SK-N-SH treated with all-trans-retinoic acid at 6 μM for 48 hours (cell line): ENCODE results near the gene PCDH9.

Source experiments
- ATAC-seq: fragments of 200-7000 bp; cut with Tn5 transposase; 3 replicates; pipeline ENCODE4 v1.9.1; 2020; ENCODE audit warnings: mild to moderate bottlenecking, moderate library complexity
- ARNTL ChIP-seq: fragments of 450-650 bp; formaldehyde crosslinking; IDR thresholded peaks from 2 replicates; pipeline ENCODE4 v1.5.0; 2020; ENCODE audit warnings: low read depth, mild to moderate bottlenecking, moderate library complexity, borderline replicate concordance
- BACH2 ChIP-seq: fragments of 250-450 bp; sonication (Bioruptor Pico); IDR thresholded peaks from 2 replicates; pipeline ENCODE4 v1.9.0; 2021; ENCODE audit warnings: mild to moderate bottlenecking, borderline replicate concordance
- CREB5 ChIP-seq: fragments of 250-450 bp; sonication (Bioruptor Pico); IDR thresholded peaks from 2 replicates; pipeline ENCODE4 v1.5.1; 2020; ENCODE audit warnings: low read depth, mild to moderate bottlenecking, moderate library complexity
- CSDC2 ChIP-seq: fragments of 250-450 bp; sonication (Bioruptor Pico); IDR thresholded peaks from 2 replicates; pipeline ENCODE4 v1.5.0; 2020; ENCODE audit warnings: mild to moderate bottlenecking, moderate library complexity
- CSRNP3 ChIP-seq: fragments of 250-450 bp; sonication (Bioruptor Pico); IDR thresholded peaks from 2 replicates; pipeline ENCODE4 v1.5.1; 2021; ENCODE audit warnings: mild to moderate bottlenecking, moderate library complexity
- ESRRG ChIP-seq: fragments of 250-450 bp; sonication (Bioruptor Pico); IDR thresholded peaks from 2 replicates; pipeline ENCODE4 v1.6.1; 2021; ENCODE audit warnings: mild to moderate bottlenecking
- GLIS3 ChIP-seq: fragments of 250-450 bp; sonication (Bioruptor Pico); IDR thresholded peaks from 2 replicates; pipeline ENCODE4 v1.5.0; 2020; ENCODE audit warnings: mild to moderate bottlenecking, moderate library complexity
- ISL1 ChIP-seq: fragments of 250-450 bp; sonication (Bioruptor Pico); IDR thresholded peaks from 2 replicates; pipeline ENCODE4 v2.1.2; 2022; ENCODE audit warnings: mild to moderate bottlenecking, moderate library complexity
- OSR1 ChIP-seq: fragments of 250-450 bp; sonication (Bioruptor Pico); IDR thresholded peaks from 2 replicates; pipeline ENCODE4 v1.8.0; 2022; ENCODE audit warnings: moderate library complexity, mild to moderate bottlenecking, inconsistent platforms
- PATZ1 ChIP-seq: fragments of 250-450 bp; sonication (Bioruptor Pico); IDR thresholded peaks from 2 replicates; pipeline ENCODE4 v1.8.0; 2020; ENCODE audit warnings: mild to moderate bottlenecking, moderate library complexity, borderline replicate concordance
- PPARA ChIP-seq: fragments of 250-450 bp; sonication (Bioruptor Pico); IDR thresholded peaks from 2 replicates; pipeline ENCODE4 v1.5.0; 2020; ENCODE audit warnings: mild to moderate bottlenecking, borderline replicate concordance
- RARB ChIP-seq: fragments of 250-450 bp; sonication (Bioruptor Pico); IDR thresholded peaks from 2 replicates; pipeline ENCODE4 v1.8.0; 2021; ENCODE audit warnings: mild to moderate bottlenecking, moderate library complexity
- SNAI2 ChIP-seq: fragments of 250-450 bp; sonication (Bioruptor Pico); IDR thresholded peaks from 2 replicates; pipeline ENCODE4 v1.5.0; 2020; ENCODE audit warnings: mild to moderate bottlenecking, moderate library complexity
- TCF4 ChIP-seq: fragments of 250-450 bp; sonication (Bioruptor Pico); IDR thresholded peaks from 2 replicates; pipeline ENCODE4 v1.8.0; 2021; ENCODE audit warnings: mild to moderate bottlenecking, moderate library complexity, borderline replicate concordance
- TOX ChIP-seq: fragments of 250-450 bp; sonication (Bioruptor Pico); IDR thresholded peaks from 2 replicates; pipeline ENCODE4 v1.8.0; 2021; ENCODE audit warnings: mild to moderate bottlenecking, moderate library complexity, borderline replicate concordance
- TSHZ2 ChIP-seq: fragments of 250-450 bp; sonication (Bioruptor Pico); IDR thresholded peaks from 2 replicates; pipeline ENCODE4 v1.5.0; 2020; ENCODE audit warnings: mild to moderate bottlenecking, moderate library complexity
- ZC3H10 ChIP-seq: fragments of 250-450 bp; sonication (Bioruptor Pico); IDR thresholded peaks from 2 replicates; pipeline ENCODE4 v1.5.1; 2021; ENCODE audit warnings: mild to moderate bottlenecking, moderate library complexity
- ZFP3 ChIP-seq: fragments of 250-450 bp; sonication (Bioruptor Pico); IDR thresholded peaks from 2 replicates; pipeline ENCODE4 v1.5.0; 2020; ENCODE audit warnings: mild to moderate bottlenecking, moderate library complexity
- ZFP30 ChIP-seq: fragments of 450-650 bp; formaldehyde crosslinking; IDR thresholded peaks from 2 replicates; pipeline ENCODE4 v1.5.0; 2022; ENCODE audit warnings: mild to moderate bottlenecking, moderate library complexity
- ZNF565 ChIP-seq: fragments of 450-650 bp; formaldehyde crosslinking; conservative IDR thresholded peaks from 2 replicates; pipeline ENCODE4 v1.5.0; 2020; ENCODE audit warnings: low read depth, mild to moderate bottlenecking, moderate library complexity
- ZNF70 ChIP-seq: fragments of 450-650 bp; formaldehyde crosslinking; IDR thresholded peaks from 2 replicates; pipeline ENCODE4 v1.5.0; 2020; ENCODE audit warnings: mild to moderate bottlenecking, moderate library complexity
- ZNF8 ChIP-seq: fragments of 450-650 bp; formaldehyde crosslinking; IDR thresholded peaks from 2 replicates; pipeline ENCODE4 v1.5.0; 2020; ENCODE audit warnings: mild to moderate bottlenecking, moderate library complexity

PCDH9 gene

GRCh38 chr13:66532146-66532545 is 698.0 kb downstream of the PCDH9 start (continued):
- TF ChIP-seq CSDC2 (CRISPR knock-in tag) = no peak
- no peak for TF ChIP-seq RARB (CRISPR knock-in tag)
- no peak for TF ChIP-seq ZNF565 (CRISPR knock-in tag)
- no peak for TF ChIP-seq GLIS3
- no peak for TF ChIP-seq TOX (CRISPR knock-in tag)
- no peak for TF ChIP-seq TCF4 (CRISPR knock-in tag)
- no peak for TF ChIP-seq CSRNP3 (CRISPR knock-in tag)
- TF ChIP-seq BACH2 (CRISPR knock-in tag) = no peak

GRCh38 chr13:66530686-66531085 is 699.5 kb downstream of the PCDH9 start:
- TF ChIP-seq BACH2 (CRISPR knock-in tag) = no peak
- TF ChIP-seq SNAI2 (CRISPR knock-in tag) = no peak
- no peak for TF ChIP-seq RARB (CRISPR knock-in tag)
- TF ChIP-seq PPARA (CRISPR knock-in tag) = no peak
- TF ChIP-seq ZFP30 (CRISPR knock-in tag) = no peak
- no peak for TF ChIP-seq PATZ1 (CRISPR knock-in tag)
- no peak for ATAC-seq

GRCh38 chr13:66530158-66530557 is 700.0 kb downstream of the PCDH9 start:
- TF ChIP-seq PATZ1 (CRISPR knock-in tag) = no peak
- TF ChIP-seq OSR1 (CRISPR knock-in tag) = no peak
- TF ChIP-seq BACH2 (CRISPR knock-in tag) = no peak
- no peak for TF ChIP-seq GLIS3
- no peak for TF ChIP-seq RARB (CRISPR knock-in tag)
- no peak for TF ChIP-seq TCF4 (CRISPR knock-in tag)
- TF ChIP-seq CREB5 = no peak
- TF ChIP-seq ZNF70 (CRISPR knock-in tag) = no peak
- no peak for TF ChIP-seq ZNF565 (CRISPR knock-in tag)
- TF ChIP-seq ZNF8 = no peak
- TF ChIP-seq ZFP3 = no peak
- no peak for TF ChIP-seq PPARA (CRISPR knock-in tag)
- TF ChIP-seq ESRRG = no peak
- TF ChIP-seq TOX (CRISPR knock-in tag) = no peak
- ATAC-seq = no peak

- ATAC-seq = no peak
- no peak for TF ChIP-seq ARNTL
- TF ChIP-seq ISL1 (CRISPR knock-in tag) = peak; percentile 43; the same call in 1 of the 2 replicates
- 0 out of 2 replicates have a peak, but pooled peaks have one; percentile 44 for TF ChIP-seq RARB (CRISPR knock-in tag)
- TF ChIP-seq ZFP3 = no peak
- peak; percentile 96 for TF ChIP-seq ZC3H10
- peak; percentile 61; the same call in 1 of the 2 replicates for TF ChIP-seq PATZ1 (CRISPR knock-in tag)
- TF ChIP-seq TSHZ2 (CRISPR knock-in tag) = no peak
- no peak for TF ChIP-seq CSDC2 (CRISPR knock-in tag)
- no peak for TF ChIP-seq ESRRG
- no peak for TF ChIP-seq ZNF565 (CRISPR knock-in tag)
- TF ChIP-seq TOX (CRISPR knock-in tag) = peak; percentile 87; the same call in 1 of the 2 replicates
These were observed 701.1 kb downstream of the PCDH9 start for GRCh38 chr13:66528944-66529576.
